Tongue (tissue), 2 donors: ENCODE data around the gene CDKN2B-AS1. TPM values are rescaled to one million over a fixed set of nuclear protein-coding genes. Genes with fewer than 3 reads are reported as not detected.
A peak's percentile ranks its signal among the peaks of the same experiment; 100 is the strongest.

Experiments used
- DNase-seq: peaks from one replicate; pipeline ENCODE4 v3.0.0-alpha.2; 2015
- total RNA-seq: library from RNA; depleted of rRNA; stranded (reverse); fragments of >200 nt; gene quantifications from one replicate; pipeline ENCODE4 v1.2.3, GENCODE V29; 2014

The CDKN2B-AS1 gene
- total RNA-seq, 1 donor from 2014 or later, result not detected

GRCh38 chr9:21982861-21983560, 11.6 kb upstream of the CDKN2B-AS1 start:
- no peak for DNase-seq

GRCh38 chr9:21983561-21983935, 11.0 kb upstream of the CDKN2B-AS1 start:
- DNase-seq, result no peak

DNA sequence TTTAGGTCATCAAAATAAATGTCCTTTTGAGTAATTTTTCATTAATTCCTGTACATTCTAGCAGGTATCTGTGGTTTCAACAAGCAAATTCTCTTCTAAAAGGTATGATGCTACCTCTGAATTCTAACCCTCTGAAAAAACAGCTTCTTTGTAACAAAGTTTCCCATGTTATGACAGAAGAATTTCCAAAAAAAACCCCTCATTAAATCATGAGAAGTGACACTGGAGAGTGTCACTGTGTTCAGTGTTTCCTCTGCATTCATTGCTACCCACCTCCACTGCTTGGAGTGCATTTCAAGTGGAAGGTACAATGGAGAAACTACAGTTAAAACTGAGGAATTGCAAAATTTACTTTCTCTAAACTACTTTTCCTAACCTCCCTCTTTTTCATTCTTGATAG, 10.5 kb upstream of the CDKN2B-AS1 start:
- no peak for DNase-seq

DNA sequence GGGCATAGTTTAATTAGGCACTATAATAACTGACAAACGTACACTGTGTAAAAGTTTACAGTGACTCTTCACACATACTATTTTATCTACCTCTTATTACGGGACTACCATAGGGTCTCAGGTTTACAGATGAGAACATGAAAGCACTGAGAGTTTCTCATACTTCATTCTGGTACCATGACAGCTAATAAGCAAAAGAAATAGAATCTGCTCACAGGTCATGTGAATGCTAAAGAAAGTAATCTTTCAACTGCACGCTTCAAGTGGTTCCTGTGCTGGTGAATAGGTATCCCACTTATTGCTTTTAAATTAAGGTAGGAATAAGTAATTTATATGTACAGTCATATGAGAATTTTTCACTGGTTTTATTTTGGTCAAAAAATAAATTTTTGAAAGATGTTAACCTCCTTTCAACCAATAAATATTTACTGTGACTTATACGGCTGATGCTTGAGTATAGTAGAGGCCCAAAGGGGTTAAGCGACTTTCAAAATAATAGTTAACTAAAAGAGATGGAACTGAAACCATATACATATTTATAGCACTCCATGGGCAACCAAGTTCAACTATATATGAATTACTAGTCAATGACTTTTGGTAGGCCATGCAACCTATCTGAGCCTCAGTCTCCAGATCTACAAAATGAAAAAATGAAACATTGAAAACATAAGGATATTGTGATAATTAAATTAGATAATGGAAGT, 8.5 kb upstream of the CDKN2B-AS1 start:
- DNase-seq, result no peak

DNA sequence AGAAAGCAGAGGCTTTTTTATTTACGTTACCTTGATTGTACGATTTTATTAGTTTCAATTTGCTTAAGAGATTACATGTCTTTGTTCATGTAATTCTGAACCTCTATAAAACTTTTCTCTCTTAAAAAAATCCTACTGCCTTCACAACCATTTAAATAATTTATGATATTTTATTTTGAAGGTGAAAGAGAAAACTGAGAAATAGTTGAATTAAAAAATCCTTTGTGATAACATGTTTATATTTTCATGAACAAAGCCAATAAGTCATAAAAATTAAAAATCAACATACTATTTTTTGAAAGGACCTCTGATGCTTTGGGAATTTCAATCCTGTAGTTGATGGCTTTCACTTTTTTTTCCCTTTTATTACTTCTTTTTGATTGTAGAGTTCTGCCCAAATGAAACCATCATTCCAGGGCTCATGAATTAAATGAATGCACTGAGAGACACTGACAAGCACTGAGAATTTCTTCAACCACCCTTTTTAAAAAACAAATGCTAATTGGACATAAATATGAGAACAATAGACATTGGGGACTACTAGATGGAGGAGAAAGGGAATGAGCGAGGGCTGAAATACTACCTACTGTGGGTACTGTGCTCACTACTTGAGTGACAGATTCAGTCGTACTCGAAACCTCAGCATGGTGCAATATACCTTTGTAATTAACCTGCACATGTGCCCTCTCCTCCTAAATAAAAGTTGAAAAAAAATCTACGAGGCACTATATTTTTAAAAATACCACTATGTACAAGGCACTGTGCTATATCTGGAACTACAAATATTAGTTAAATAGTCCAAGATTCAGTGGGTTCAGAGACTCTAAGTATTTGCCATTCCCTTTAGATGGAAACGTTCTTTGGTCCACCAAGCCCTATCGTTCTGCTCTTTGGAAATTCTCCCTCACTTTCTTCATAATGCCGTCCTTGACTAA, 6.3 kb upstream of the CDKN2B-AS1 start:
- DNase-seq, result no peak

DNA sequence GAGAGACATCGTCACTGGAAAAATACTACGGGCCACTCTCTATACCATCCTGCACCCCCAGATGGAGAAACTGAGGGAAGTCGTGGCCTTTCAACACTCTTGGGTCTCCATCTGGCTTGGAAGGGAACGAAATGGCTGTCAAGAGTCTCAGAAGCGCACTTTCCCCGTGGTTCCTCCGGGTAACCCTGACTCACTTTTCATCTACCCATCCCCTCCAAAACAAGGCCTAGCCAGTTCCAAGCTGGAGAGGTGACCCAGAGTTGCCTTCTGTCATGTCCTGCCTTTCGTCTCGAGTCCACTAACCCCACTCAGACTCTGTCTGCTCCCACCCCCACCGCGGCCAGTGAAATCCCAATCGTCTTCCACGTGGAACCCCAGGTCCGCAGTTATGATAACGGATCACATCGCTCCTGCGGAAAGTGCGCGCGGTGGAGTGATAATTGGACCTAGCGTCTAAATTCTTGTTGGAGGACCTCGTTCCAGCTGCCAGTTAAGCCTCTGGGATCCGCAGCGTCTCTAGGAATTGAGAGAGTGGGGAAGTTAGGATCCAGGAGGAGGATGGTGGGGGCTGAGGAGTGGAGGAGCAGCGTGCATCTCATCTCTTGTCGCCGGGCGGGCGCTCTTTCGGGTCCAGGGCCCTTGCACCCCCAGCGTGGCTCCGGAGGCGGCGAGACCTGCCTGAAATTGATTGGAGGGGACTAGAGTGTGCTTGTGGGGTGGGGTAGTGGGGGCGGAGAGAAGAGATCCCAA, 5.0 kb upstream of the CDKN2B-AS1 start:
- no peak for DNase-seq

GRCh38 chr9:21991072-21991959, 3.3 kb upstream of the CDKN2B-AS1 start:
- no peak for DNase-seq

DNA sequence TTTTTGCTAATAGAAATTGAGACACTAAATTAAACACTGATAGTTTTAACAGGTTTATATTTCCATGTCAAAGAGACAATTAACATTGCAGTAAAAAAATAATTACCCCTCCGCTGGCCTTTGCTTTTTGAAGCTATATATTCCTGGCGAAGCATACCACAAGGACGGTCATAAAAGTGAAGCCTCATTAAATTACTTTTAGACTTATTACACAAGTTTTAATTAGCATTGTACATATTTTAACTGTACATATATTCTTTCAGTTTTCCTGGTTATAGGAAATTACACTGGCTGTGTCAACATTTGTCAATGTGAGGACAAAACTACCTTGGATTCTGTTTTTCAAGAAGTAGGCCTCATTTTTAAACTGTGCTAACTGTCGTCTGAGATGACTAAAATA, 1.6 kb upstream of the CDKN2B-AS1 start:
- DNase-seq, result no peak

GRCh38 chr9:21993893-21994555, 567 bp upstream of the CDKN2B-AS1 start, which contains the start of gene CDKN2A:
CDKN2A (minus strand) TSS chr9:21994392.
- DNase-seq, result no peak

DNA sequence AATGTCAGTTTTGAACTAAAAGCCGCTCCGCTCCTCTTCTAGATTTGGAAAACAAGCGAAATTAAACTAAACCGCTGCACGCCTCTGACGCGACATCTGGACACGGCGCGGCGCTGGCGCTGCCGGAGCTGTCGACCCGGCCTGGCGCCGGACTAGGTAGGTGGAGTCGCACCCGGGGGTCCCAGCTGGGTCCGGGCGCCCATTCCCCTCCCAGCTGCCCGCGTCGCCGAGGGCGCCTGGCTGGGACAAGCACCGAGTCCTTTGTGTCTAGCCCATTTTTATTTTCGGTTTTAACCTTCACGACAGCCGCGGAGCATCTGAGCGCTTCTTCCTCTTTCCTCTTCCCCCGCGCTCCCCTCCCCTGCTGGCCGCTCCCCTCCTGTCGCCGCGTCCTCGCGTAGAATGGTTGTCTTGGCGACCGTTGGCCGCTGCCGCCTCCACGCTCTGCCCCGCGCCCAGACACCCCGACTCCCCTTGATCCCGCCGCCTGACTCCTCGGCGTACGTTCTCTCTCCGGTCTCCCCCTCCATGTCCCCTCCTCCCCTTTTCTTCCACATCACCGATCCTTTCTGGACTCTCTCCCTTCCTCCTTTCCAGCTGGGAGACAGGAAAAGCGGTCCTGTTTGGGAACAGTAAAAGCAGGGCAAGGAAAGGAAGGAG, 545 bp downstream of the CDKN2B-AS1 start:
- peak; percentile 55 for DNase-seq

DNA sequence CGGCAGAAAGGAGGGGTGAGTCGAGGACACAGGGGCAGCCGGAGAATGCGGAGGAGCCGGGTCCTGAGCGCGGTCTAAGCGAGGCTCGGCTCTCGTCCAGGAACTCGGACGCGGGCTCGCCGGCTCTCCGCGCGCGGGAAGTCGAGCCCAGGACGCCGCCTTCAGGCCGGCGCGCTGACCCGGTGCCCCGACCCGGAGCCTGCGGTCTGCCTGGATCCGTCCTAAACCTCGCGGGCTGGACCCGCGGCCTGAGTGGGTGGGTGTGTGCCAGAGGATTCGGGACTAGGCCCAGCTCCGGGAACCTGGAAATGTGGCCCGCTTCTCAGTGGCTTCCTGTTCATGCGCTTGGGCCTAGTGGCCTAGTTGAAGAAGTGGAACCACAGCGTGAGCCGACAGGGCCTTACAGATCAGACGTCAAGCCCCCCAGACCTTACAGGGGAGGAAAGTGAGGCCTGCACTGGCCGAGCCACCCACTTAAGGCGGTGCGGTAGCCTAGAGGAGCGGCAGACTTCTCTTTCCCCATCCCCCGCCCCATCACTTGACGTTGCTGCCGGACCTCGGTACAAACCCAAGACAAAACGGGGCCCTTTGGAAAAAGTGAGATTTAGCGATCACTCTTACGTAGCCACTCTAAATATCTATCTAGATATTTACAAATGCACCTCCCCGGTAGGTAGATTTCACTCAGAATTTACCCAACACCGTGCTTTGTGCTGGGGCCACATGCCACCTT, 1.2 kb downstream of the CDKN2B-AS1 start:
- no peak for DNase-seq

GRCh38 chr9:21996438-21996837, 1.8 kb downstream of the CDKN2B-AS1 start:
- DNase-seq, result no peak

- DNase-seq, result no peak
Measured at GRCh38 chr9:21996858-21997257, 2.3 kb downstream of the CDKN2B-AS1 start.

DNA sequence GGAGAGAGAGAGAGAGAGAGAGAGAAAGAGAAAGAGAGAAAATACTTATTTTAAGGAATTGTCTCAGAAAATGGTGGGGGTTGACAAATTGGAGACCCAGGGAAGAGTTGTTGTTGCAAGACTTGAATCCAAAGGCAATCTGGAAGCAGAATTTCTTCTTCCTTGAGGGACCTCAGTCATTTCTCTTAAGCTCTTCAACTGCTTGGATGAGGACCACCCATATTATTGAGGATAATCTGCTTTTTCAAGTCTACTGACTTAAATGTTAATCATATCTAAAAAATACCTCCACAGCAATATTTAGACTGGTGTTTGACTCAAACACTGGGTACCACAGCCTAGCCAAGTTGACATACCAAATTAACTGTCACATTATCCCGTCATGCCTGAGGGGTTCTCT, 2.9 kb downstream of the CDKN2B-AS1 start:
- DNase-seq, result no peak

DNA sequence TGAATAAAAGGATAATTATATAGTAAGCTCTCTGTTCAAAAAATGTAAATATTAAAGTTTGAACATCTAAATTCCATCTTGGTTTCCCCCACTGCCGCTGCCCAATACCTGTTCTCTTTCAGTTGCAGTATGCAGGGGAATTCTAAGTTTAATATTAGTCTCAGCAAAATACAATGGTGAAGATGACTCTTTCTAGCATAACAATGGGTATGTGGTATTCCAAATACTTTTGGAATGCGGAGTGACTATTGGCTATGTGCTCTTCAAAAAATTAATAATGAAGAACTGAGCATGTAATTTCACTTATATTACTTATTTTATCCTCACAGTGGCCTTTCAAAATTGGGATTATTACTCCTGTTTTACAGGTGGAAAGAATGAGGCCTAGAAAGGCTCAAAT, 3.4 kb downstream of the CDKN2B-AS1 start:
- DNase-seq, result no peak

DNA sequence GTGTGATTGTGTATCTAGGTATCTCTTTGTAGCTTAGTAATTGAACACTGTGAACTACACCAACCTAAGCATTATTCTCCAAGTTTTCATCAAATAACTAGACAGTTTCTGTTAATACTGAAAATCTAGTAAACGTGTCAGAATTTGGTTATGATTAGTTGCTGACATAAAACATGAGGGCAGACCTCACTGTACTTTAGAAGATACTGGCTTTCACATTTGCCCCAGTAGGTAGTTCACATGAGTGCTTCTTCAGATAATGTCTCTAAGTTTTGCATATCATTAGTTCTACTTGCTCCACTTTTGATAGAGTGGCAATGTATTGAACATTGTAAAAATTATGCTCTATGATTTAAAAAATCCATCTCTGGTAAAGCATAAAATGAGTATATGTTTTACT, 7.4 kb downstream of the CDKN2B-AS1 start:
- no peak for DNase-seq

DNA sequence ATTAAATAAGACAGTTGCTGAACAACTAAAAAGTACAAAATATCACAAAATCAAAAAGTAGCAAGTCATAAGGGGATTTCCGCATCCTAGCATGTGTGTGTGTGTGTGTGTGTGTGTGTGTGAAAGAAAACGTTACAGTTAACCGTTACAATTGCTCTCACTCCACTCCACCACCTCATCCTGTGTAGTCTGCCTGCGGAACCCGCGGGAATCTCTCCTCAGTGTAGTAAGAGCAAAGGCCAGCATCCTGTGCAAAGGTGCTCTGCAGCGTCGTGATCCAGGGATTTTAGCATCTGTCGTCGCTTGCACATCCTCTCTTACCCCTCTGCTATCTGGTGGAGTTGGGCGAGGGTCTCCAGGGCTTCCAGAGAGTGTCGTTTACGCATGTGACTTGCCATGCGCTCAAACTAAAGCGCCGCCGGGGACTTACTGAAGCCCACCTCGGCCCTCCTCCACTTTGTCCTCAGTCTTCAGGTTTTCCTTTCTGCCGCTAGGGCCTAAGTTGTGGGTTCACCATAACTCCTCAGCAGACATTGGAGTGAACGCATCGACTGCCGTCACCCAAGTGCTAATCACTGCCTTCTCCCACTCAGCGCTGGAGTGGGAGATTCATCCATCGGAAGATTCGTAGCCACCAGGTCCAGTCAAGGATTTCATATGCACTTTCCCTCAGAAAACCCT, 10.6 kb downstream of the CDKN2B-AS1 start:
- no peak for DNase-seq
